Ishikawa (cell line): ENCODE results near the gene MAP2K6.

Experiments used
- CEBPB ChIP-seq: IDR thresholded peaks from 2 replicates; pipeline ENCODE4 v1.6.1; 2012
- CREB1 ChIP-seq: IDR thresholded peaks from 2 replicates; pipeline ENCODE4 v1.6.1; 2012; ENCODE audit warnings: low read depth
- EGR1 ChIP-seq: IDR thresholded peaks from 2 replicates; pipeline ENCODE4 v1.6.1; 2012
- EP300 ChIP-seq: IDR thresholded peaks from 2 replicates; pipeline ENCODE4 v1.6.1; 2012; ENCODE audit warnings: borderline replicate concordance
- FOXM1 ChIP-seq: IDR thresholded peaks from 2 replicates; pipeline ENCODE4 v1.6.1; 2012; ENCODE audit warnings: low read depth, borderline replicate concordance
- MAX ChIP-seq: IDR thresholded peaks from 2 replicates; pipeline ENCODE4 v1.6.1; 2012
- NFIC ChIP-seq: IDR thresholded peaks from 2 replicates; pipeline ENCODE4 v1.6.1; 2012
- RAD21 ChIP-seq: IDR thresholded peaks from 2 replicates; pipeline ENCODE4 v1.6.1; 2012; ENCODE audit warnings: low read depth
- REST ChIP-seq: IDR thresholded peaks from 2 replicates; pipeline ENCODE4 v1.6.1; 2012; ENCODE audit warnings: low read depth, mild to moderate bottlenecking
- TAF1 ChIP-seq: IDR thresholded peaks from 2 replicates; pipeline ENCODE4 v1.6.1; 2012; ENCODE audit warnings: low read depth, mild to moderate bottlenecking
- TCF12 ChIP-seq: IDR thresholded peaks from 2 replicates; pipeline ENCODE4 v1.6.1; 2012; ENCODE audit warnings: low read depth
- TEAD4 ChIP-seq: IDR thresholded peaks from 2 replicates; pipeline ENCODE4 v1.6.1; 2012
- USF1 ChIP-seq: IDR thresholded peaks from 2 replicates; pipeline ENCODE4 v1.6.1; 2012
- YY1 ChIP-seq: IDR thresholded peaks from 2 replicates; pipeline ENCODE4 v1.6.1; 2012; ENCODE audit warnings: low read depth
- ZBTB7A ChIP-seq: IDR thresholded peaks from 2 replicates; pipeline ENCODE4 v1.6.1; 2012; ENCODE audit warnings: low read depth

MAP2K6 gene

GRCh38 chr17:69492410-69493071 is 78.0 kb downstream of the MAP2K6 start:
- TF ChIP-seq TCF12 (no peak), YY1 (no peak), RAD21 (no peak), ZBTB7A (no peak), FOXM1 (no peak), TAF1 (no peak), EP300 (no peak), TEAD4 (no peak), CEBPB (no peak), USF1 (no peak), CREB1 (no peak), REST (no peak), MAX (no peak), NFIC (no peak), EGR1 (no peak)

GRCh38 chr17:69495787-69496186 is 81.3 kb downstream of the MAP2K6 start:
- no peak for TF ChIP-seq TAF1

GRCh38 chr17:69497161-69497560 is 82.7 kb downstream of the MAP2K6 start:
- no peak for TF ChIP-seq NFIC
- TF ChIP-seq TEAD4, result no peak
- no peak for TF ChIP-seq FOXM1
- TF ChIP-seq CEBPB, result no peak
- TF ChIP-seq MAX, result no peak
- TF ChIP-seq CREB1, result no peak
- TF ChIP-seq TCF12, result no peak
- TF ChIP-seq EP300, result no peak
- no peak for TF ChIP-seq RAD21
- no peak for TF ChIP-seq ZBTB7A
- TF ChIP-seq TAF1, result no peak
- TF ChIP-seq REST, result no peak

- no peak for TF ChIP-seq REST
Observed at GRCh38 chr17:69499318-69499717, 84.8 kb downstream of the MAP2K6 start.

GRCh38 chr17:69500911-69501429 is 86.5 kb downstream of the MAP2K6 start:
- TF ChIP-seq REST (no peak), TAF1 (no peak), YY1 (no peak), CREB1 (no peak), NFIC (no peak)
